ENCODE results near the gene XPOT. TPM values are rescaled to one million over a fixed set of nuclear protein-coding genes. Genes with fewer than 3 reads are reported as not detected.

The XPOT gene
- total RNA-seq, 2 experiments from 2014 or later = 39.6 to 40.0 TPM

- peaks cover 97% of the 10 kb centered on the region for H3K36me3 Mint-ChIP-seq (ENCODE audit: low read depth)
Observed at GRCh38 chr12:64427988-64428387, 23.8 kb downstream of the XPOT start.

GRCh38 chr12:64428956-64429355 lies 24.8 kb downstream of the XPOT start:
- no peak for TF ChIP-seq CTCF (IDR thresholded peaks at IDR 0.05)
- ATAC-seq (ENCODE audit: poor library complexity) (no peak), DNase-seq (no peak)
- H3K9me3 ChIP-seq (ENCODE audit: control insufficient read depth in 1 of 2, insufficient read depth in 1 of 2, low read length in 2 of 2) = no peaks in the 10 kb centered on the region
- Mint-ChIP-seq H3K27me3 (no peaks in the 10 kb centered on the region), H3K27ac (no peak overlapping the region), H3K4me1 (ENCODE audit: low read depth) (no peaks in the 10 kb centered on the region), H3K36me3 (ENCODE audit: low read depth) (peaks cover 97% of the 10 kb centered on the region), H3K4me3 (no peak overlapping the region), H3K9me3 (no peaks in the 10 kb centered on the region)
- peaks cover 93% of the 10 kb centered on the region for H3K36me3 ChIP-seq (ENCODE audit: insufficient read depth, low read length)
- no peak overlapping the region for H3K4me3 ChIP-seq (ENCODE audit: low read length)
- ChIA-PET POLR2A (no interaction called here), CTCF (interaction anchor here (1.3 kb wide), 1 partner anchor 28 kb away, joined by 3 read pairs; no protein-coding TSS in a partner anchor)
- no peaks in the 10 kb centered on the region for H3K27me3 ChIP-seq (ENCODE audit: control insufficient read depth in 1 of 2, insufficient read depth in 2 of 2, low read length in 2 of 2)
- no peak overlapping the region for H3K27ac ChIP-seq (ENCODE audit: low read depth in 1 of 2, low read length in 2 of 2)
- H3K4me1 ChIP-seq (ENCODE audit: insufficient read depth, low read length) = no peaks in the 10 kb centered on the region
- intact Hi-C loops (cut with DNase I, micrococcal nuclease) = no loop called here

More at GRCh38 chr12:64427988-64428387, 23.8 kb downstream of the XPOT start:
- TF ChIP-seq CTCF (IDR thresholded peaks at IDR 0.05) = no peak
- ChIA-PET CTCF (interaction anchor here (1.0 to 1.3 kb wide), 2 partner anchors 17 to 29 kb away, joined by 3 read pairs; no protein-coding TSS in a partner anchor), POLR2A (interaction anchor here (1.0 kb wide), 1 partner anchor 44 kb away, joined by 4 read pairs; no protein-coding TSS in a partner anchor)
- intact Hi-C loops (cut with DNase I, micrococcal nuclease) = no loop called here
- H3K9me3 Mint-ChIP-seq = no peaks in the 10 kb centered on the region
- Histone ChIP-seq H3K9me3 (ENCODE audit: control insufficient read depth in 1 of 2, insufficient read depth in 1 of 2, low read length in 2 of 2) (no peaks in the 10 kb centered on the region), H3K27ac (ENCODE audit: low read depth in 1 of 2, low read length in 2 of 2) (no peak overlapping the region), H3K27me3 (ENCODE audit: control insufficient read depth in 1 of 2, insufficient read depth in 2 of 2, low read length in 2 of 2) (no peaks in the 10 kb centered on the region), H3K36me3 (ENCODE audit: insufficient read depth, low read length) (peaks cover 93% of the 10 kb centered on the region), H3K4me1 (ENCODE audit: insufficient read depth, low read length) (no peaks in the 10 kb centered on the region), H3K4me3 (ENCODE audit: low read length) (no peak overlapping the region)
- no peaks in the 10 kb centered on the region for H3K27me3 Mint-ChIP-seq
- no peaks in the 10 kb centered on the region for H3K4me1 Mint-ChIP-seq (ENCODE audit: low read depth)
- H3K4me3 Mint-ChIP-seq = no peak overlapping the region
- DNase-seq = no peak
- ATAC-seq (ENCODE audit: poor library complexity) = no peak
- H3K27ac Mint-ChIP-seq = no peak overlapping the region

GRCh38 chr12:64430886-64431285 lies 26.7 kb downstream of the XPOT start:
- no peak for DNase-seq
- CTCF ChIA-PET = interaction anchor here (1.4 kb wide), 1 partner anchor 10 kb away, joined by 3 read pairs; no protein-coding TSS in a partner anchor

More at GRCh38 chr12:64430886-64431285, 26.7 kb downstream of the XPOT start:
- Histone ChIP-seq H3K27me3 (ENCODE audit: control insufficient read depth in 1 of 2, insufficient read depth in 2 of 2, low read length in 2 of 2) (no peaks in the 10 kb centered on the region), H3K4me3 (ENCODE audit: low read length) (no peak overlapping the region), H3K27ac (ENCODE audit: low read depth in 1 of 2, low read length in 2 of 2) (no peak overlapping the region), H3K9me3 (ENCODE audit: control insufficient read depth in 1 of 2, insufficient read depth in 1 of 2, low read length in 2 of 2) (no peaks in the 10 kb centered on the region), H3K36me3 (ENCODE audit: insufficient read depth, low read length) (peaks cover 92% of the 10 kb centered on the region), H3K4me1 (ENCODE audit: insufficient read depth, low read length) (no peaks in the 10 kb centered on the region)
- Mint-ChIP-seq H3K27ac (no peak overlapping the region), H3K27me3 (no peaks in the 10 kb centered on the region), H3K4me1 (ENCODE audit: low read depth) (no peaks in the 10 kb centered on the region), H3K36me3 (ENCODE audit: low read depth) (peaks cover 96% of the 10 kb centered on the region), H3K4me3 (no peak overlapping the region), H3K9me3 (no peaks in the 10 kb centered on the region)
- TF ChIP-seq CTCF (IDR thresholded peaks at IDR 0.05) = no peak
- intact Hi-C loops (cut with DNase I, micrococcal nuclease) = no loop called here
- POLR2A ChIA-PET = interaction anchor here (0.6 kb wide), 1 partner anchor 24 kb away, joined by 3 read pairs; no protein-coding TSS in a partner anchor
- no peak for ATAC-seq (ENCODE audit: poor library complexity)
